GM18526 (cell line): Measurements from ENCODE around the gene NELFA.

ENCODE experiments used
- POLR2A ChIP-seq: IDR thresholded peaks from 3 replicates; pipeline ENCODE4 v1.6.1; 2011; ENCODE audit not compliant: insufficient read length; ENCODE audit errors: extremely low read depth

Gene NELFA

DNA sequence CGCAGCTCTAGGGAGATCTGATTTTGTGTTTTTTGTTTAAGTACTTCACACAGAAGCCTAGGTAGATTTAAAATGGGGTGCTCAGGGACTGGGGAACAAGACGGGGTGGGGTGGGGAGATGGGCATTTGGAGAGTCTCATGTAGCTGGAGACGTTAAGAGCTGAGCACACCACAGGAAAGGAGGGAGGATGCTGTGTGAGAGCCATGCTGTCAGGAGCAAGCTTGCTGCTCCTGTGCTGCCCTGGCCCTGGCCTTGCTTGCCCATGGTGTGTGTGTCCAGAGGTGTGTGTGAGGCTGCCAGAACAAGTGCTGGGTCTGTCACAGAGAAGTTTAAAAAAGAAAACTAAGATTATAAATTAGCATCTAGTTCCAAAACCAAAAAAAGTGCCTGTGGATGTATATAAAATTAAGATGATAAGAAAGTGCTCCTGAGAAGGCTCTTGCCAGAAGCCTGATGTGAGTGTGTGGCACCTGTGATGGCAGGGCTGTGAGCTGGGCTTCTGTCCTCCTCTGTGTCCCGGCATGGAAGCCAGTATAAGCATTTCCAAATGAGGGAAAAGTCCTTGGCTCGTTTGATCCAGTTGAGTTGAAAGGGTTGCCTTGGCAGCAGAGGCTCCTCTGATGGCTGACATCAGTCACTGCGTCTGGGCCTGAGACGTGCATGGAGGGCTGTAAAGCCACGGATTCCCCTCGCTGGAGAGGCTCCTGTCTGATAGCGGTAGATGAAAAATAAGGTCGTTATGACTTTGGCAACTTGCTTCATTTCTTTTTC is 63.5 kb downstream of the NELFA start:
- no peak for TF ChIP-seq POLR2A

DNA sequence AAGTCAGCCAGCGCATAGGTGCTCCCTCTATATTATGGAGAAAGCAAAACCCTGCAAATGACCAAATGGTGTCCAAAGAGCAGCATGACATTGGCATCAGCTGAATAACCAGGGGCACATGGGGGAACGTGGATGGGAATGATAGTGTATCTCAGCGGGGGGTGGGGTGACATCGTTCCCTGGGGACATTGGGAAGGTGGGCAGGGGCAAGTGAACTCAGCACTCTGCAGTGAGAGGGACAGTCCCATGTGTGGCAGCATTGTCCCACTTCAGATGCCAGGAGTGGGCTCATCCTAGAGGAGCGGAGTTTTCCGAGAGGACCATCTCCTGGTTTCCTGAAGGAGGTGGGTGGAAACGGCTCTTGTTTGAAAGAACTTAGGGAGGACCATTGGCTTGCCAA is 64.8 kb downstream of the NELFA start:
- no peak for TF ChIP-seq POLR2A

- TF ChIP-seq POLR2A, result no peak
Observed at GRCh38 chr4:1940566-1940965, 68.2 kb downstream of the NELFA start.

DNA sequence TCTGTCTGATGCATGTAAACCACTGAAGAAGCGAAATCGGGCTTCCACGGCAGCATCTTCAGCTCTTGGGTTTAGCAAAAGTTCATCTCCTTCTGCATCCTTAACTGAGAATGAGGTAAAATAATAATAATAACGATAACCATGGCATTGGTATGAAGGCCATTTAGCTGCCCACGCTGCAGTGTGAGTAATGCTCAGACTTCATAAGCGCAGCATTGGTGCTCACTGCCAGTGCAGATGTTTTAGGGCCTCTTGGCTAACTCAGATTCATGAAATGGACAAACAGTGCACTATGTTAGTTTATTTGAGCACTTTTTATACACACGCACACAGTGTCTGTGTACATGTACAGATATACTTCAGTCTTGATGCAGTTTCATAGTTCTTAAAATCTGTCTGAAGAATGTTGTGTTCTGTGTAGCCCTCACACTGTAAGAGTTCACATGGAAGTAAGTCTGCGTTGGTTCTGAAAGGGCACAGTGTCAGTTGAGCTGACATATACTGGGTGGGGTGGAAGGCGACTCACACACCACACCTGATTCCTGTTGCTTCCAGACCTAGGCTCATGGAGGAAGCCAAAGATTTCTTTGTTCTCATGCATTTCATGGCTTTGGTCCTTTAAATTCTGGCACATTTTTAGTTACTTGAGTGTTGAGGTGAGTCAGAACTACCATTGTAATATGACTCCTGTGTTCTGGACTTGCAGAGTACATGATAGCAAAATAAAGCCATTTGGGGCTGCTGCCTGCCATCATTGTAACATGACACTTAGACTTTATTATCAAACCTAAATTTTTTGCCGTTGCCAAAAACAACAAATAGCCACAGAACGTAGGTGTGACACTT is 68.9 kb downstream of the NELFA start:
- no peak for TF ChIP-seq POLR2A

- TF ChIP-seq POLR2A, result no peak
Observed at GRCh38 chr4:1938027-1938426, 70.7 kb downstream of the NELFA start.

GRCh38 chr4:1937550-1937949 is 71.2 kb downstream of the NELFA start:
- TF ChIP-seq POLR2A, result no peak

DNA sequence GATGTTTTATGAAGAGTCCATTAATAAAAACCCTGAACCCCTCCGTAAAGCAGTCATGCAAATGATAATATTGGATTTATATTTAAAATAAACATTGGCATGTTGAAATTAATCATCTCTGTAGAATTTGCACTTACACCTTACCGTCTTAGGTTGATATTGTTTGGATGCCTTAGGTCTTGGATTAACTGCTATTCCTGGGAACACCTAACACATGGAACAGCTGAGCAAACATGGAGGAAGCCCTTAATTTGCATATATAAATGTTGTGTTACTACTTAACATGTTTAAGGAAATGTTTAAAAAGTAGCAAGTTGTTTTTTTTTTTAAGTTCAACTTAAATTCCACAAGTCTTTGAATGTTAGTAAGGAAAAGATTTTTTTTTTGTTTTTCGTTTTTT is 75.1 kb downstream of the NELFA start:
- no peak for TF ChIP-seq POLR2A

- no peak for TF ChIP-seq POLR2A
Observed at GRCh38 chr4:1932736-1933135, 76.0 kb downstream of the NELFA start.
